Activated T-cell treated with anti-CD3 and anti-CD28 coated beads, Interleukin-2, amount 50 U/mL, for 1 hour (primary cell): ENCODE data around the gene DUSP9.

Experiments
- DNase-seq: peaks from one replicate; pipeline ENCODE4 v3.0.0-alpha.2; 2020

DUSP9 gene, protein sequence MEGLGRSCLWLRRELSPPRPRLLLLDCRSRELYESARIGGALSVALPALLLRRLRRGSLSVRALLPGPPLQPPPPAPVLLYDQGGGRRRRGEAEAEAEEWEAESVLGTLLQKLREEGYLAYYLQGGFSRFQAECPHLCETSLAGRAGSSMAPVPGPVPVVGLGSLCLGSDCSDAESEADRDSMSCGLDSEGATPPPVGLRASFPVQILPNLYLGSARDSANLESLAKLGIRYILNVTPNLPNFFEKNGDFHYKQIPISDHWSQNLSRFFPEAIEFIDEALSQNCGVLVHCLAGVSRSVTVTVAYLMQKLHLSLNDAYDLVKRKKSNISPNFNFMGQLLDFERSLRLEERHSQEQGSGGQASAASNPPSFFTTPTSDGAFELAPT

DNA sequence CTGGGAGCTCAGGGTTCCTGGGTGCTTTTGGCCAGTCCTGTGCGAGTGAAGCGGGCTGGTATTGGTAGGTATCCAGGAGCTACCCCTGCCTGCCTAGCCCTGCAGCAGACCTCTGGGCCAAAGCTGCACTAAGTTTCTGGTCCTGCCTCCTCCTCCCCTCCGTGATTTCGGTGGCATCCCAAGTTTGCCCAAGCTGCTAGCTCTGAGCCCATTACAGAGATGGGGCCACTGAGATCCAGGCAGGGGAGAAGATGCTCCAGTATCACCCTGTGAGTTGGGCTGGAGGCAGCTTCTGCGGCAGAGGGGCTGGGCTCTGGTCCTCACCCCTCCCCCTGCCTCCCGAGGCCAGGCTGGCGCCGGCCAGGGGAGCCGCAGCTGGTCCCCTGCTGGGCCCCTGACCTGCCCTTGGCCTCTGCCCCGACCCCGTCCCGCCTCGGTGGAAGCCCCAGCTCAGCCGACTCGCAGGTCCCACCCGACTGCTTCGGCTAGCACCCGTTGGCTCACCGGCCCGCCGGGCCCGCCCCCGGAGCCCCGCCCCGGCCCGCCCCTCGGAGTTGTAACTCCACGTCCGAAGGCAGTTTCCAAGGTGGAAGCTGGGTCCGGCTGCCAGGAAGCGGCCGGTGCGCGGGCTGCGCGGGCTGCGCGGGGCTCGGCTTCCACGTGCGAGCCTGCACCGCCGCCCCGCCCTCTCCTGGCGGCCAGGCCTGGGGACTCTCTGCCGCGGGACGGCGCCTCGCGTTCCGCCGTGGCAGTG is at the start of gene DUSP9:
DUSP9 (plus strand) TSS at position 584 of the 754 bp plus-strand sequence. CDS start 751 bp downstream, outside the sequence.
- peak; percentile 34 for DNase-seq

DNA sequence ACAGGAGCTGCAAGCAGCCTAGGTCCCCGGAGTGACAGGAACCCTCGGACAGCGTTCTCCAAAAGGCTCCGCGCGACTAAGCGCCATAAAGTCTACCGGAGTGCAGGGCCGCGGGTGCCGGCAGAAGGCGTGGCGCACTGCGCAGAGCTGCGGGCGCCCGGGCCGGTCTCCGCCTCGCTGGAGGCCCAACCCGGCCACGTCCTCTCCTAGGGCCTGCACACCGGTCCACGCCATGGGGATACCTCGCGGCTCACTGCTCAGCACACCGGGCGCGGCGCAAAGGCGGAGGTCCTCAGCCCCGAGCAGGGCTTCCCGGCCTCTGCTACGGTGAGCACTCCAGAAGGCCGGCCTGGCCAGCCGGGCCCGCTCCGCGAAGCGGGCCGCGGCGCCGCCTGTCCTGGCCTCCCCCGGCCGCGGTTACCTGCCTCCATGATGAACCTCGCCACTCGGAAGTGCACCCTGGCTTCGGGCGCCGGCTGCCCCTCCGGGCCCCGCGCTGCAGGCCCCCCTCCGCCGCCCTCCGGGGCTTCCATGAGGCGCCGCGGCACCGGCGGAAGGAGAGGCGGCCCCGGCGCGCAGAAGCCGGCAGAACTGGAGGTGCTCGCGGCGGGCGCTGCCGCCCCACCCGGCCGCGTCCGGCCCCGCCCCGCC is 48.3 kb upstream of the DUSP9 start, which contains the start of gene CCNQ:
CCNQ (minus strand) TSS at position 599 of the 651 bp plus-strand sequence; CDS start at position 533, 66 bp downstream.
- DNase-seq = no peak

DNA sequence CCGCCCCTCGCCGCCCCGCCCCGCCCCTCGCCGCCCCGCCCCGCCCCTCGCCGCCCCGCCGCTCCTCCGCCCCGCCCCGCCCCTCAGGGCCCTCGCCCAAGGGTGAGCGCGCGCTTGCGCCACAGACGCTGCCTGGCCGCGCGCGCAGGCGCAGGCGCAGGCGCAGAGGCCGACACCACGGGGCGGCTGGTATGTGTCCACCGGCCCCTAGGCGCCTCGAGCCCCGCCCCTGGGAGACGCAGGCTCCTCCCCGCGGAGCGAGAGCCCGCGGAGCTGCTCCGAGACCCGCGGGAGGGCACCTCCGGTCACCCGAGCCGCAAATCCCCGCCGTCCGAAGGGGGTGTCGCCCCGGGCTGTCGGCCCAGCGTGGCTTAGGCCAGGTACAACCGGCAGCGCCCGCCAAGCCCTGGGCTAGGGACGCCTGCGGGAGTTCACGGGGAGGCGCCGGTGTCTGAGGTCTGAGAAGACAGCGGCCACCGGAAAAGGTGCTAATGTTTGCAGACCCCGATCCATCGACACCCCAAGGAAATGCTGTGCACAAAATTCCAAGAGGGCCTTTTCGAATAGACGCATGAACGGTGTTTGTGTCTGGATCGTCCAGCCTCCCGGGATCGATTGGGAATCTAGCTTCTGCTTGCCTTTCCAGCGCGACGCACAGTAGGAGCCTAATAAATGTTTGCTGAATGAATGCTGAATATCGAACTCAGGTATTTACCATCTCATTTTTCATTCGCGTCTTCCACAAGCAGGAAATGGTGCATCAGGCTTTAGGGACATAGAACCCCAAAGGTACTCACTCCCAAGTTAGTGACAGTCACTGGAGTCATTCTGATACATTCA is 47.6 kb upstream of the DUSP9 start:
- DNase-seq = peak; percentile 85

DNA sequence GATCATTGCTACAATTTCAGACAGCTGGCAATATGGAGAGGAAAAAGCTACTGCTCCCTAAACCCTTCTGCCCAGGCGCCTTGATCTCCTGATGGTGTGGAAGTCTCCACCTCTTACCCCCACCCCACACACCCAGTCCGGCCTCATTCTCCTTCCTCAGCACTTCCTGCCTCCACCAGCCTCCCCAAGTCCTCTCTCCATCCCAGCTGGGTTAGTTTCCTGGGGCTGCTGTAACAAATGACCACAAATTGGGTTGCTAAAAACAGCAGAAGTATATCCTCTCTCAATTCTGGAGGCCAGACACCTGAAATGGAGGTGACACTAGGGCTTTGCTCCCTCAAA is 47.0 kb upstream of the DUSP9 start:
- no peak for DNase-seq

DNA sequence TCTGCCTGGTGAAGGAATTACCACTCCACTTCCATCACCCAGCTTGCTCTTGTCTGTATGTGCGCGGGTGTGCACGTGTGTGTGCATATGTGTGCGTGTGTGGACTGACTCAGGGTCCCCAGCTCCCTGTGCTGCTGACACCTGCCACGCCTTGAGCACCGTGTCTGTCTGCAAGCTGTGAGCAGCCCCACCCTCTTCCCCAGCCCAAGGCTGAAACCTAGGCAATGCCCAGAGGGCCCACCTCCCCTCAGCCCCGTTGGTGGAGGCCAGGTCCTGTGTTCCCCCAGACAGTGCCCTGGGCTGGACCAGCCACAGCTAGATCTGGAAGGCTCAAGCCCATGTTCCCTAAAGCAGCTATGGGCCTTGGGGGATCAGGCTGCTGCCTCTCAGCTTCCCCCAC is 46.1 kb upstream of the DUSP9 start:
- no peak for DNase-seq

DNA sequence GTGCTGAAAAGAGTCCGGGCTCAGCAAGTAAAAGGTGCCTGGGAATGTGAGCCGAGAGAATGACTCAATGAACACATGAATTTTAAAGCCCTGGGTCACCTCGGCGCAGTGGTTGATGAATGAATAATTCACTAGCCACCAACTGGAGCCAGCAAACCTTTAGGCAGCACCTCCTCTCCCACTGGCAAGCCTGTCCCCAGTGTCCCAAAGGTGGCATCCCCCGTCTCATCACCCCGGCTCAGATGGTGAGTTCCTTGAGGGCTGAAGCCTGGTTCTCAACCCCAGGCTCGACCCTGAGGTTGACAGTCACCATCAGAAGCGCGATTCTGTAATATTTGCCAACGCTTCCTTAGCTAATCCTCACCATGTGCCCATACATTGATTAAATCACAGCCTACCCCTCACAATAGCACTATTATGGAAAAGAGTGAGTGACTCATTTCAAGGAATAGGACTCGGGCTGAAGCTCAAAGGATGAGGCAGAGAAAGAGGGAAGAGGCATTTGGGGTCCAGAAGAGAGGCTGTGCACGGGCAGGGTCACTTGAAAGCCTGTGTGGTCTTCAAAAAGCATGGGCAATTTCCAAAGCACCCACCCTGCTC is 45.4 kb upstream of the DUSP9 start:
- no peak for DNase-seq

DNA sequence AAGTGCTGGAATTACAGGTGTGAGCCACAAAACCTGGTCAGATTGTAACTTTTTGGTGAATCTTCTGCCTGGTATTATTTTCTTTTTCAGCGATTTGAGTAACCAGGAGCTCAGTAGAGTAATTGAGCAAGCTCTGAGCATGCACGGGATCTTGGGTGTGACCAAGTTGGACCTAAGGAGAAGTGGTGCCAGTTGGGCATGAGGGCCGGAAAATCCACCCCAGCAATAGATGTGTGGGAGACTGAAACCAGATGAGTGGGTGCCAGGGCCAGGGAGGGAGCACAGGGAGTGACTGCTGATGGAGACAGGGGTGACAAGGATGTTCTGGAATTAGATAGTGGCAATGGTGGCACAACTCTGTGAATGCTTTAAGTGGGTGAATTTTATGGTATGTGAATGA is 44.4 kb upstream of the DUSP9 start:
- no peak for DNase-seq

DNA sequence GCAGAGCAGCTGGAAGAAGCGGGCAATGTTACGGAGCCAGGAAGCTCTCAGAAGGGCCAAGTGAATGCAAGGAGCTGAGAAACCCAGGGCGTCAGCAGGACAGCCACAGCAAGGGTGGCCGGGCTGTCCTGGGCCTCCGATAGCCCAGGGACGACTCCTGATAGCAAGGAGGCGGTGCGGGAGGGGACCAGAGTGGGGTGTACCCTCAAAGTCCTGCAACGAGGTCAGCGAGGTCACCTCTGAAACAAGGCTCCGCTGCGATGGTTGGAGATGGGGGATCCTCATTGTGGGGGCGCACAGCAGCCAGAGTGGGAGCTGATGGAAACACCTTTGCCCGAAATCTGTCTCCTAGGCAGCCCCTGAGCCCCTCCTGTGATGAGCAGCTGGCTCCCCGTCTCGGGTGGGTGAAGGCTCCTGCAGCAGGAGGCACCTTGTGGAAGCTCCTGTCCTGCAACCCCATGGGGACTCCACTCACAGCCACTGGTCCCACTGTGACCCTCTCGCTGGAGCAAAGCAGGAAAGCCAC is 43.8 kb upstream of the DUSP9 start:
- DNase-seq = peak; percentile 6

DNA sequence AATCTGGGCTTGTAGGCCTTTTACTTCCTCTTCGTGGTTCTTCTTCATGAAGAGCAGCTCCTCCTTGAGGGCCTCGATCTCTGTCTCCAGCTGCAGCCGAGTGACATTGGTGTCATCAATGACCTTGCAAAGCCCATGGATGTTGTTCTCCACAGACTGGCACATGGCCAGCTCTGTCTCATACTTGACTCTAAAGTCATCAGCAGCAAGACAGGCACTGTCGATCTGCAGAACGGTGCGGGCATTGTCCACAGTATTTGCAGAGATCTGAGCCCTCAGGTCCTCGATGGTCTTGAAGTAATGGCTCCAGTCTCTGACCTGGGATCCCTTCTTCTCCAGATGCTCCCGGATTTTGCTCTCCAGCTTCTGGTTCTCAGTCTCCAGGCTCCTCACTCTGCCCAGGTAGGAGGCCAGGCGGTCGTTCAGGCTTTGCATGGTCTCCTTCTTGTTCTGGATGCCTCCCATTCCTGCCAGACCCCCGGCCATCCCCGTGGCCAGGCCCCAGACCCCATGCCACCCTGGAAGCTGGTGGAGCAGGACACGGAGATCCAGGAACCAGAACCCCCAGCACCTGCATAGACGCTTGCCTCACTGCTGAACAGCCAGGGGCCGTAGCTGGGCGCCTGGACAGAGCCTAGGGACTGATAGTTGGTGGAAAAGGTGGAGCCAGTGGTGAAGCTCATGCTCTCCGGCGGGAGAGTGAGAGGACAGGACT is 42.2 kb upstream of the DUSP9 start:
- peak; percentile 10 for DNase-seq

DNA sequence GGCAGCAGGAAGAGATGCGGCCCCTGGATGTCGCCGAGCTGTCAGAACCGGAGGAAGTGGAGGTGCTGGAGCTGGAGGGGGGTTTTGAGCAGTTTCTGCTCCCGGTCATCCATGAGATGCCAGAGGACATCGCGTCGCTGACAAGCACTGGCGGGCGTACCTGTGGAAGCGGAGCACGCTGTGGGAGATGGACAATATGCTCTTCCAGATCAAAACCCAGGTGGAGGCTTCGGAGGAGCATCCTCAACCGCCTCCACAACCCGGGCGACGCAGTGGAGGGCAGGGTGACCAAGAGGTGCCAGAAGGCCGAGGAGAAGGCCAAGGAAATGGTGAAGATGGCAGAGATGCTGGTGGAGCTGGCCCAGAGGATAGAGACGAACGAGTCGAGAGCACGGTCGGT is 40.5 kb upstream of the DUSP9 start:
- DNase-seq = no peak

DNA sequence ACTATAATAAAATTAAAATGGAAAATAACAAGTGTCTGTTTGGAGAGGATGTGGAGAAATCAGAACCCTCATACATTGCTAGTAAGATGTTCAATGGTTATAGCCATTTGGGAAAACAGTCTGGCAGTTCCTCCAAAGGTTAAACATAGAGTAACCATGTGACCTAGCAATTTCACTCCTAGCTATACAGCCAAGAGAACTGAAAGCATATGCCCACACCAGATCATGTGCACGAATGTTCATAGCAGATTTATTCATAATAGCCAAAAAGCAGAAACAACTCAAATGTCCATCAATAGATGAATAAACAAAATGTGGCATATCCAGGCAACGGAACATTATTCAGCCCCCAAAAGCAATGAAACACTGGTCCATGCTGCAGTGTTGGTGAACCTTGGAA is 38.6 kb upstream of the DUSP9 start:
- DNase-seq = no peak

DNA sequence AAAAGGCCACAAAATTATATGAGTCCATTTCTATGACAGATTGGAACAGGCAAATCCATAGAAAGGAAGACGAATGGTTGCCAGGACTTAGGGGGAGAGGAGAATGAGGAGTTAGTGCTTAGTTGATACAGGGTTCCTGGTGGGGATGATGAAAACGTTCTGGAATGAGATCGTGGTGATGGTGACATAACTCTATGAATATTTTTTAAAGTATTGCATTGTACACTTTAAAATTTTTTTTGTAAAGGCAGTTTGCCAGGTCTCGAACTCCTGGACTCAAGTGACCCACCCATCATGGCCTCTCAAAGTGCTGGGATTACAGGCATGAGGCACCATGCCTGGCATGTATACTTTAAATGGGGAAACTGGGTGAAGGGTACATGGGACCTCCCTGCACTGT is 38.2 kb upstream of the DUSP9 start:
- no peak for DNase-seq

DNA sequence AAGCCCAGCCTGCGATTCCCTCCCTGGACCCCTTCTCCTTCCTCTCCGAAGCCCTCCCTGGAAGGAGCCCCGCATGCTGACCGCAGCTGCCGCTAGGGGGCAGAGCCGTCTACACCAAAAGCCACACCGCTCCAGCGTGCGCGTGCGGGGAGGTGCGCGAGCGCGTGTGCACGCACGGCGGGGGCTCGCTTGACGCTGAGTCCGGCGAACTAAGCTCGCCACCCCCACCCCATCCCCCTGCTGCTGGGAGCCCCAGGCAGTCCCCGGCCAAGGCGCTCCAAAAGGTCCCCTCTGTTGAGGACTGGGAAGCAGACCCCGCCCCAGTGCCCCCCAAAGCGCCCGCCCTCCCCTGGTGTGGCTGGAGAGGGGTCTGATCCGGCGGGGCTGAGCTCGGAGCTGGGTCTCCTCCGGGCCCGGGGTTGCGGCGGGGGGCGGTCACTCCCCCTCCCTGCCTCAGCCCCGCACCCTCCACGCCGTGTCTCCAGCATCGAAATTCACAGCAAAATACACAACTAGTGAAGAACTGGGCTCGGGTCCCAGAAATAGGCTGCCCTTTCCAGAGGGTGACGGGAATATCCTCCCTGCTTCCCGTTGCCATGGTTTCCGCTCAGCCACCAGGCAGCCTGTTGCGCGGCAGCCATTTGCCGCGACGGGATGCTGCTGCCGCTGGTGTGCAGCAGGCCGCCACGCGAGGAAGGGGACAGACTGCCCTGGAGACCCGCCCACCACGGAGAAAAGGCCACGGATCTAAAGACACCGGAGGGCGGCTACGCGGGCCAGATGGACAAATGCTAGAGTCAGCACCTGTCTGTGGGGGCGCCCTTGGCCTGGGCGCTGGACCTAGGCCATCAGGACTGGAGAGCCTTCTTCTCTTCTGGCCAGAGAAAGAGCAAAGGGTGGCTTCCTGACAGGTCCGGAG is 36.8 kb upstream of the DUSP9 start:
- peak; percentile 78 for DNase-seq

DNA sequence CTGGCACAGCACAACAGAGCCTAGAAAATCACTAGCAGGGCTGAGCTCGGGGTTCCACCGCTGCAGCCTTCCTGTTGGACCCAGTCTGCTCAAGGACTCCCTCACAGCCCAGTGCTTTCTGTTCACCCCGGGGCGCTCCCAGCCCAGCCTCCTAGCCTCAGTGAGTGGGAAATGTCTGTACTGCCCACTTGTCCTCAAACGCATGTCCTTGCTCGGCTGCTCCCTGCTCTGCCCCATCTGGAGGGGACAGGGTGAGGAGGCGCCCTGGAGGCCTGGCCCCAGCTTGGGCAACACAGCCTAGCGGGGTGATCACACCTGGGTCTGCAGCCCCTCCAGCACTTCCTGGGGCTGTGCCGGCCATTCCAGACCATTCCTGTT is 36.2 kb upstream of the DUSP9 start:
- no peak for DNase-seq

DNA sequence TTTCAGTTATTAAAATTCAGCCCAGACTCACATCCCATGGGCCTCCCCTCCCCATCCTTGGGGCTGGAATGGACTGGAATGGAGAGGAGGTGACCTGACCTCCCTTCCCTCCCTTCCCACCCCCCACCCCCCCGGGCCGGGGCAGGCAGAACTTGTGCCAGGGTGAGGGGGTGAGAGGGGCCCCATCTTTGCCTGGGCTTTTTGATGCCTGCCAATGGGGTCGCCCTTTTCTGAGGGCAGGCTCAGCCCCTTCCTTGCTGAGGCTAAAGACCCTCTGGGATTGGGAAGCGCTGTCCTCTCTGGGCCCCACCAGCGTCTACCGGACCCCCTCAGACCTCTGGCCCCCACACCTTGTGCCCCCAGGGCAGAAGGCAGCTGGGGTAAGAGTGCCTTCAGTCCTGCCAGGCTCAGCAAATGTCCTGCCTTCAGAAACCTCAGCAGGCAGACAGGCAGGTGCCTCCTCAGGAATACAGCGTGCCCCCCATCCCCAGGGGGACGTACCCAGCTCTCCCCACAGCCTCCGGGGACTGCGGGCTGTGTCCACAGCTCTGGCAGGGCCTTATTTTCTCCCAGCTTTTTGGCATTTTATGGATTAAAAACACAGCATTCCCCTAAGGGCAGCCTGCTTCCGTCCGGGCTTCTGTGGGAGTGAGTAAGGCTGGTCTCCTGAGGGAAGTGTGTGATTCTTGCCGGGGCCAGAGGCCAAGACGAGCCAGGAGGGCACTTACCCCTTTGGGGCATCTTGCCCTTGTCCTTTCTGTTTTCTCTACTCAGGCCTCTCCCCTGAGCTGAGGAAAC is 35.5 kb upstream of the DUSP9 start:
- DNase-seq = peak; percentile 10

DNA sequence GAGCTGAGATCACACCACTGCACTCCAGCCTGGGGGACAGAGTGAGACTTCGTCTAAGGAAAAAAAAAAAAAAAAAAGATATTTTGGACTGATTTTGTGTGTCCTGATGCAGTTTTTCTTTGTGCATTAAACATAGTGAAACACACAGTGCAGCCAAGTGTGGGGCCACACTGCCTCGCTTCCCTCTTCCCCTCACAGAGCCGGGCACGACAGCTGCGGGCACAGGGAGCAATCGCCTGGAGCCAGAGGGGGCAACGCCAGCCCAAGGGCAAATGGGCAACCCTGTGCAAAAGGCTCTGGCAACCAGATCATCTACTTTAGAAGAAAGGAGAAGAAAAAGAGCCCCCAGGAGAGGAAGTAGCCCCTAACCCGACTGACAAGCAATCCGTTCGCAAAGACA is 34.6 kb upstream of the DUSP9 start:
- DNase-seq = peak; percentile 2

DNA sequence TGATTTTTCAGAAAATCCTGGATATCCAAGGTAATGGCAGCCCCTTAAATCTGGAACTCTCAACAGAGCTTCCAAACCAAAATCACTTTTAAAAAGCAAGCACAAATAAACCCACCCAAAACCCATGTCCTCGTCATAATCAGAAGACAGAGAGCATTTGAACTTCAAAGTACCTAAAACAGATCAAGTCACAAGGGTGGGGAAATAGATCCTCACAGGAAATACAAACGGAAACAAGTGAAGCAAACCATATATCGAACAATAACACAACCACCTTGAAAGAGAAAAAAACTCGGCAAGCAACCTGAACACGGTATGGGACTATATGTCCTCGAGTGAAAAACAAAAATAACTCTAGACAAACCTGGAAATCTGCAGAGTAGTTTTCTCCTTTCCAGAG is 32.2 kb upstream of the DUSP9 start:
- no peak for DNase-seq

DNA sequence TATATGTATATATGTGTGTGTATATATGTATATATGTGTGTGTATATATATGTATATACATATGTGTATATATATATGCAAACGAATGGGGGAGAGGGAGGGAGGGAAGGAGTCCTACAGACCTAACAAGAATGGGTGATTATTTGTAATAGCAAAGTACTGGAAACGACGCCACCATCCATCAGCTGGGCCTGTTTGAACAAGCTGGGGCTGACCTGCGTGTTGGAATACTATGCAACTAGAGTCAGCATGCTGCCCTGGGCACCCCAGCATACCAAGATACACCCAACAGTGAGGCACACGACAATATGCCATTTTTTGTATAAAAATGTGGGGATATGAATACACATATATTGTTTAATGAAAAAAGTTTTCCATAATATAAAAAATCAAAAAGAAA is 26.4 kb upstream of the DUSP9 start:
- no peak for DNase-seq

DNA sequence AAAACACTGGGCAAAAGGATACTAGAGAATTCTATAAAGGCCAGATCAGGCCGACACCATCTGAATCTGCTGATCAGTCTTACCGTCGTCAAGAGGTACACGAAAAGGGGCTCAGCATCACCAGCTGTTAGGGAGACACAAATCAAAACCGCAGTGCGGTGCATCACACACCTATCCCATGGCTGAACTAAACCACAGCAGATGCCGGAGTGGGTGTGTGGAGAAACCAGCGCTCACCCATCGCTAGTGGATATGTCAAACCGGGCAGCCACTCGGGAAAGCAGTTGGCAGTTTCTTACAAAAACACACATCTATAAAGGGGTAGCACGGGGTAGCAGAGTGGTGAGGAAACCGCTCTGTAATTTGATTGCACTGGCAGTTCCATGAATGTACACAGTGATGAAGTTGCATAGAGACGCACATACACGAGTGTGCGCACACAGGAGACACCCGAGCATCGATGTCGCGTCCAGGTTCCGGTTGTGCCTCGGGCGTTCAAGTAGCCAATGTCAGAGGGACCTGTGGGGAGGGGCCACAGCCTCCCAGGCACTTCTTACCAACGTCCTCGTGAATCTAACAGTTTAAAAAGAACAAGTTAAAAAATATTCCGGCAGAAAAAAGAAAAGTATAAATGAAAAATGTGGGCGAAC is 24.9 kb upstream of the DUSP9 start:
- DNase-seq = peak; percentile 3
